Activated gamma-delta T cell treated with anti-CD3 and anti-CD28 coated beads, Interleukin-2, amount 50 U/mL, for 16 hours (primary cell): ENCODE results near the gene COLQ.
"Not testable (repeated sequence)": the region's sequence is repeated elsewhere in the genome, so short reads cannot be mapped to it uniquely, and the experiment has no call there.

ENCODE experiments used
- DNase-seq: peaks from one replicate; pipeline ENCODE4 v3.0.0-alpha.2; 2020; ENCODE audit warnings: low read depth

COLQ gene

DNA sequence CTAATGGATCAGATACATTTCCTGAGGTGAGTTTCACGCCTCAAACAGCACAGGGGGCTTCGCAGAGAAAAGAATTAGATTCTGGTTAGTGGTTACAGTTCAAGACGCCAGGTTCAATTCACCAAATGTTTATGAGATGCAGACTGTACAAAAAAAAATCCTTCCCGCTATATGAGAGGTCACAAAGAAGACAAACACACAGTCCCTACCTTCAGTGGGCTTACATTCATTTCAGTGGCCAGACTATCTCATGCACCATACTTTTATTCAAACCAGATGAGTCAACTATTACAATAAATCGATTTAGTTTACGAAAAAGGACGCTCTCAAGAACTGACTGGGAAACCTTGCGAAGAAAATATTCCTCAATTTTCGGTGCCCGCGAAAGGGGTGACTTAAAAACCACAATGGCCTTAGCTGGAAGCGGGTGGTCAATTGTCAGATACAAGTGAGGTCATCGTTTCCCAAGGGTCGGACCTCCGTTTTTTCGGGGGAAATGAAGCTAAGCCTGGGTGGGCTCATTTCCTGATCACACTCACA is 94.9 kb downstream of the COLQ start:
- DNase-seq, result no peak

DNA sequence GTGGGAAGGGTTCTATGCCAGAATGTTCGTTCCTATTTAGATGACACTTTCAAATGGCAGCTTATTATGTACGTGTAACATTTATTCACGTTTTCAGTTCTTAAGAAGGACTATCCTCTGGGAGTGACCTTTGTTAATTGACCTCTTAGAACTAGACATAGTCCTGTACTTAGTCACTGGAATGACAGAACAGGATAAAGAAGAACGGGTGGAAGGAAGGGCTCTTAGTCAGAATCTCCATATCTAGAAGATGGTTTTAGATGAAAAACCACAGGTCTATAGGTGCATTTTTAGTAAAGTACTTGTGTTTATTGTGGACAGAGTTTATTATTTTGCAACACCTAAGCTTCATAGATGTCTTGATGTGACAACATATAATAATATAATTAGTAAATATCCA is 100.6 kb downstream of the COLQ start:
- no peak for DNase-seq

DNA sequence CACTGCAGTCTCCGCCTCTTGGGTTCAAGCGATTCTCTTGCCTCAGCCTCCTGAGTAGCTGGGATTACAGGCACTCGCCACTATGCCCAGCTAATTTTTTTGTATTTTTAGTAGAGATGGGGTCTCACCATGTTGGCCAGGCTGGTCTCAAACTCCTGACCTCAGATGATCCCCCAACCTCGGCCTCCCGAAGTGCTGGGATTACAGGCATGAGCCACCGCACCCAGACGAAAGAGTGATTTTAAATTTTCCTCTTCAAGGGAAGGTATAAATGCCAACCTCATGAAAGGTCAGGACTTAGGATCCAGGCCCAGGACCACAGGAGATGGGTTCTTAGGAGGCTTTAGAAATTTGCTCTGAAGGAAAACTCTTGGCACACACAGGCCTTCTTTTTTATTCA is 110.5 kb downstream of the COLQ start:
- not testable (repeated sequence) for DNase-seq

DNA sequence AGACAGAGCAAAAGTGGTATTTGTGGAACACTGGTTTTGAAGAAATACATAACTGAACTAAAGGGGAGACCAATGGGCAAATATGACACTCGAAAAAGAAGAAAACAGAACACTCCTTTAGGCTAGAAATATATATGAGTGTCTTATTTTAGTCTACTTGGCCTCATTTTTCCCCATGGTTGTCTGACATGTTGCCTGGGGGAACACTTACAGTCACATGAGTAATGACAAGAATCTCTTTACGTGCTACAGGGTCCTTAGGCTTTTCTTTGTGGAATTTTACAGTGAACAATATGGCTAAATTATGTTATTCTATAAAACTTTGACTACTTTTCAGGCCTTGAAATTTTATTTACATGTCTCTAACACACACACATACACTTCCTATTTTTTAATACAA is 111.7 kb downstream of the COLQ start:
- no peak for DNase-seq

DNA sequence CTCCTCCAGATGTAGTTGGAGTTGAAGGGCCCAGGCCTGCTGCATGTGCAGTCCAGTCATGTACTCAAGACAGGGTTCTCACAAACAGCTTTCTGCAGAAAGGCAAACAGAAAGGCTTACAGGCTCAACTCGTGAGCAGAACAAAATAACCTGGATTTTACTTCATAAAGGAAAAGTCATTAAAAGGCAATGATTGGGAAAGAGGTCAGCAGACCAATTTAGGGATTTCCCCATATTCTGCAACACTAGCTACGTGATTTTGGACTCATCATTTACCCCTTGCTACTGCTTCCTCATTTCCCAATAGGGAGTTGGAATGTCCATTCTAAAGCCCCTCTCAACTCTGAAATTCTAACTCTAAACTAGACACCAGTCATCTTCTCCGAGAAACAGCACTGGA is 112.3 kb downstream of the COLQ start:
- no peak for DNase-seq

DNA sequence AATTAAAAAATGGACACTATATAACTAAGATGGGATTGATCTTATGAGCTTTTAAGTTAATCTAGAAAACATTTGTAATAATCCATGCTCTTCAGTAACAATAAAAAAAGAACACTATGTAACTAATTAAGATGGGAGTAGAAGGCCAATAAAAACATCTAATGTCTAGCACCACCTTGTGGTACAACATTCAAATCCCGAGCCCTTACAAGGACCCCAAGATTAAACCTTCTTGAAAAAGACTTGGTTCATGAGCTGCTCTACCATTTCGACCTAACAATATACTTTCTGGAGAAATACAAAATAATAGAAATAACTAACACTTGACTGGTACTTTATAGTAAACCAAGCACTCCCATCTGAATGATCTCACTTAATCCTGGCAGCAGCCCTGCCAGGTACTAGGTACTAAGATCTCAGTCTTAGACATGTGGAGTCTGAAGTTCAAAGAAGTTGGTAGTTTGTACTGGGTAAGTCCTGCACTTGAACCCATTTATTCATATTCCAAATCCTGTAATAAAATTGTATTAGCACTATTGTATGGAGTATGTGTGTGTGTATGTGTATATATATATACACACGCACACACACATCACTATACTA is 116.0 kb downstream of the COLQ start:
- DNase-seq, result no peak

DNA sequence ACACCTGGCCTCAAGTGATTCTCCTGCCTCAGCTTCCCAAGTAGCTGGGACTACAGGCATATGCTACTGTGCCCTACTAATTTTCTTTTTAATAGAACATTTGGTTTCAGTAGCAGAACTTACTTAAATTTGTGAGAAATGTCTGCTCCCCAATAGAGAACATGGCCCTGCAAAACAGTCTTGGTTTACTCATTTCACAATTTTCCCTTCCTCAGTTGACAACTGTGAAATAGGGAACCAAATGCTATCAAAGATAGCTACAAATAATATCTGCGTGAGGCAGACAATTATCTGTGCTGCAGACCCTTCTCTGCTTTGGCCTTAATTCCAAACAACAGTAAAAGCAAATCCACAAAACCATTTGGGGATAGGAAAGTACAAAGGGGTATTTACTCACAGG is 116.7 kb downstream of the COLQ start:
- no peak for DNase-seq

DNA sequence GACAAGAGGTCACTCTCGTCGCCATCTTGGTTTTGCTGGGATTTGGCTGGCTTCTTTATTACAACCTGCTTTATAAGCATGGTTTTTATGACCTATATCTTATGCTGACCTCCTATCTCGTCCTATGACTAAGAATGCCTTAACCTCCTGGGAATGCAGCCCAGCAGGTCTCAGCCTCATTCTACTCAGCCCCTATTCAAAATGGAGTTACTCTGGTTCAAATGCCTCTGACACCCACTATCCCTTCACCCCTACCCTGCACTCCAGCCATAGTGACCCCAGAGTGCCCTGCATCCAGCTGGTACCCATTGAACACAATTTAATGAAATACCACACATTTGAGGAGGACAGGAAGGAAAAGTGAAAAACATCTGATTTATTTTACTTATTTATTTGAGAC is 117.5 kb downstream of the COLQ start:
- DNase-seq, result no peak

DNA sequence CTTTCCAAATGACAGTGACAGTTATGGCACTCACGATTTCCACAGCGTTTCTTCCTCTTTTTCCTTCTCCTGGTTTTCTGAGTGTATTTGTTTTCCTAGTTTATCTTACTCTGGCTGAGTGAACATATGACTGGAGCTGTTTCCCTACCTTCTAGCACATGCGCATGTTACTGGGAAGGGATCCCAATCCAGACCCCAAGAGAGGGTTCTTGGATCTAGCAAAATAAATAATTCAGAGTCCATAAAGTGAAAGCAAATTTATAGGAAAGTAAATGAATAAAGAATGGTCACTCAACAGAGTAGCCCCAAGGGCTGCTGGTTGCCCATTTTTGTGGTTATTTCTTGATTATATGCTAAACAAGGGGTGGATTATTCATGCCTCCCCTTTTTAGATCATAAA is 118.0 kb downstream of the COLQ start:
- no peak for DNase-seq

DNA sequence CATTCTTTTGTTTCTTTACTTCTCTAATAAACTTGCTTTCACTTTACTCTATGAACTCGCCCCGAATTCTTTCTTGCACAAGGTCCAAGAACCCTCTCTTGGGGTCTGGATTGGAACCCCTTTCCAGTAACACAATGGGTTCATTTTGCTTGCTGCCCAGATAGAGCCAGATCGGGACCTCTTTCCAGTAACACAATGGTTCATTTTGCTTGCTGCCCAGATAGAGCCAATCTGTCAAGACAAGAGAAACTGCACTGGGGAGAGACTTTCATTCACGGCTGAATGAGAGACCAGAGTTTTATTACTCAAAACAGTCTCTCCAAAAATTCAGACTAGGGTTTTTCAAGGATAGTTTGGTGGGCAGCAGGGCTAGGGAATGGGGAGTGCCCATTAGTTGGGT is 119.6 kb downstream of the COLQ start:
- DNase-seq, result no peak
